GM03348 (cell line): ENCODE results near the gene THSD4.

Source experiments
- DNase-seq: peaks from one replicate; pipeline ENCODE4 v3.0.0; 2012; ENCODE audit warnings: low spot score

The THSD4 gene

GRCh38 chr15:71784719-71785118 lies 669.4 kb downstream of the THSD4 start:
- no peak for DNase-seq

DNA sequence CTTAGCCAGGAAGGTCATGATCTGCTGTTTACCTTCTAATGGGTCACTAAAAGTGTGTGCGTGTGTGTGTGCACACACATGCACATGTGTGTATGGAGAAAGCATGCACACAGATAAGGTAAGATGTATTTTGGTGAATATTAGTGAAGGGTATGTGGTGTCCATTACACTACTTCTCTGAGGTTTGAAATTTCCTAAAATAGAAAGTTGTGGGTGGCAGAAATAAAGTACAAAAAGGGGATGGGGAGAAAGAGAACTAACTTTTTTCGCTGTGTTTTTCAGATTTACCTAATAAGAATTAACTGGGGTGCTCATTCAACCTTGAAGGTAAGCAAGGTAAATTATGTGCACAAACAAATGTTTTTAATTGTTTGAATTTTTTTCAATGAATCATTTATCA lies 670.7 kb downstream of the THSD4 start:
- no peak for DNase-seq

DNA sequence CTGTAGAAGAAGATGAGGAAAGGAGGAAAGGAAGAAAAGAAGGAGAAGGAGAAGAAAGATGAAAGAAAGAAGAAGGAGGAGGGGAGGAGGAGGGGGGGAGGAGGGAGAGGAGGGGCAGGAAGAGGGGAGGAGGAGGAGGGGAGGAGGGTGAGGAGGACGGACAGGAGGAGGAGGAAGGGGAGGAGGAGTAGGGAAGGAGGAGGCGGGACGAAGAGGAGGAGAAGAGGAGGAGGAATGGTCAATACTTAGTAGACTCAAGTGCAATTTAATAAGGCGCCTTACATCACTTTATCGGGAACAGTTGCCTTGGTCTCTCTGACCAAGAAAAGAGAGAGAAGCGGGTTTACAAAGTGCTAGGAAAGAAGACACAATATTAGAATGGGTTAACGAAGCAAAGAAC lies 671.4 kb downstream of the THSD4 start:
- DNase-seq, result no peak

DNA sequence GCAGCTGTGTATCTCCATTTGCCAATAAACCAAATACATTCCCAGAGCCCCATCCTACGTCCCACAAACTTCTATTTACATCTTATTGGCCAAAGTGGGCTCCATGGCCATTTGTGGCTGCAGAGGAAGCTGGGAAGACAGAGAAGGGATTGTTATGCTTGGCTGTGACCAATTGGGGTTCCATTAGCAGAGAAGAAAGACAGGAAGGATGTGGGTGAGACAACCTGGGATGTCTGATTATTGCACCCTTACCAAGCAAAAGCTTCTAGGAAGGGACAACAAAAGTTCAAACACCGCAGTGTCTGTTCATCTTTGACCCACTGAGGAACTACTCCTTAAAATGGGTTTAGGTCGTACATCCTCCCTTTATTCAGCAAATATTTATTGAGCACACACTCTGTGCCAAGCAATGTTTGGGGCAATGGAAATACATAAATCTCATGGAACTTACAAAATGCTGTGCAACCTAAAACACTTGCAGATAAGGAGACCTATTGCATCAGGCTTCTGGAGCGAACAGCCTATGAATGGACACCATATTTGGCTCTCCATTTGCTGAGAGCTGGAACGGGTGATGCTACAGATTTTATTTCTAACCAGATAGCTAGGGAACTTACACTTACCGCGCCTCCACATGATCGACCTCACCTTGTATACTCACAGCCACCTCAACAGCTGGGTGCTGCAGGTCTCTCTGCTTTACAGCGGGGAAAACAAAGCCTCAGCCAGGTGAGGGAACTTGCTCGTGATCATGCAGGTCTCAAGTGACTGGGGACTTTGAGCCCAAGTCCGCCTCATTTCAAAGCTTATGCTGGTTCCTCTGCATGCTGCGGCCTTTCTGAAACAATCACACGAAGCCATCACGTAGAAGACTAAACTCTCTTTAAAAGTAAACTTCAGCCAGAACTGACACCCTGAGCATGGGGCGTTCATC lies 673.6 kb downstream of the THSD4 start:
- DNase-seq, result no peak

- no peak for DNase-seq
Measured at GRCh38 chr15:71789616-71790015, 674.3 kb downstream of the THSD4 start.

- no peak for DNase-seq
Measured at GRCh38 chr15:71790081-71790480, 674.8 kb downstream of the THSD4 start.

DNA sequence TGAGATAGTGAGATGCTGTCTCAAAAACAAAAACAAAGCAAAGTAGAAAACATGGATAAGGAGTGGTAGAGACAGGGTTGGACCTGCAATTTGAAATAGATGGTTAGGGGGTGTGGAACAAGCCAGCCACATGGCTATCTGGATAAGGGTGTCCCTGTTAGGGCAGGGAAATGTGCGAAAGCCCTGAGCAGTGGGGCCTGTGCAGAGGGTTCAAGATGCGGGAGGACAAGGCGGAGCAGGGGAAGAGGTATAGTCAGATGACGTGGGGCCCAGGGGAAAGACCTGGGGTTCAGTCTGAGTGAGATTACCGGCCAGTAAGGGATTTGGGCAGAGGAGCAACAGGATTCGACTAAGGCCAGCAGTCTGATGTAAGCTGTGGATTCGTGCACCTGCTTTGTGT lies 676.7 kb downstream of the THSD4 start:
- no peak for DNase-seq

GRCh38 chr15:71792521-71792920 lies 677.2 kb downstream of the THSD4 start:
- peak; percentile 74 for DNase-seq

DNA sequence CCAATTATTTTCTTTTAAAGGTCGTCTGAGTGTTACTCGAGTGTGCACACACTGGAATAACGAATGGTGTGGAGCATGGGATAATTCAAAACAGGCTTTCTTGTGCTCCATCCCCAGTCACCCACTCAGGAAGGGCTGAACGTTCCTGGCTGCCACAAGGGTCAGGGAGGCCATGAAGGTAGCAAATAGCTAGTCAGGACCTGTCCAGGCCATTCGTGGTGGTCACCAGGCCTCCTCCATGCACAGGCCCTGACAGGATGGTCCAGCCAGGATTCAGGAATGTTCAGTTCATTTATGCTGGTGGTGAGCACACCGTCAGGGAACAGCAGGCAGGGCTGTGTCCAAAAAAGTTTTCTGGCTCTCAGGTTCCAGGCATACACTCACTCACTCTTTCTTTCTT lies 683.4 kb downstream of the THSD4 start:
- DNase-seq, result no peak

GRCh38 chr15:71800190-71800589 lies 684.9 kb downstream of the THSD4 start:
- no peak for DNase-seq

DNA sequence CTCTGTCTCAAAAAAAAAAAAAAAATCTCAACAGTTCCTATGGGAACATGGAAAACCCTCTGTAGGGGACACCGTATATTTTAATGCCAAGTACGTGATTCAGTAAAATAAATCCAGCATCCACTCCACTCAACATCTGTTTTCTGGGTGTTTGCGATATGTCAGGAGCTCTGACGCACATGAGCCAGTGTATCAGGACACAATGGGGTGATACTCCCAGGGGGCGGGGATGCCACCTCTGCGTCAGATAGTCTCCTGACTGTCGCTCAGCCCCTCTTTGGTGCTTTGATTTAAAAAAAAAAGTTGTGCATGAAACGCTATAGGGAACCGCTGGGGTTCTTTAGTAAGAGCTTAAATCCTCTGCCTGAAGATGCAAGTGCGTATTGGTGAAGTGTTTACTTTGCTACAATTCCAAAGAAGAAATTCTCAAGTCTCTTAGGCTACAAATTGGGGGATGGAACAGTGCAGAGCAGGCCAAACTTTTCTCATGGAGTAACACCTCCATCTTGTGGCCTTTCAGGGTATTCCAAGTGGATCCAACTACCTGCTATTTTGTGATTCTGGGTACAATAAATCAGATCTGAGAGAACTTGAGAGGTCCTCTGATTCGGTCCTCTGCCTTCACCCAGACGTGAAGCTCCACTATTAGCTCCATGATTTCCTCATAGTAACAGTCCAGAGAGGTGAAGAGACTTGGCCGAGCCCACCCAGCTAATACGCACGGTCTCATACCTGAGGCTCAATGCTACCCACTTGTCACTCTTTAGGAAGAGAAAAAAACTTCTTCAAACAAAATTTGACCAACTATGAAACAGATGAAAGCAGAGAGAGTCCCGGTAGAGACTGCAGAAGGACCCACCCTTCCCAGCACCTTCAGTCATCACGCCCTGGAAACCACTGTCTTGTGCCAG lies 685.8 kb downstream of the THSD4 start:
- peak; percentile 81 for DNase-seq

GRCh38 chr15:71801935-71802655 lies 686.8 kb downstream of the THSD4 start:
- DNase-seq, result no peak

DNA sequence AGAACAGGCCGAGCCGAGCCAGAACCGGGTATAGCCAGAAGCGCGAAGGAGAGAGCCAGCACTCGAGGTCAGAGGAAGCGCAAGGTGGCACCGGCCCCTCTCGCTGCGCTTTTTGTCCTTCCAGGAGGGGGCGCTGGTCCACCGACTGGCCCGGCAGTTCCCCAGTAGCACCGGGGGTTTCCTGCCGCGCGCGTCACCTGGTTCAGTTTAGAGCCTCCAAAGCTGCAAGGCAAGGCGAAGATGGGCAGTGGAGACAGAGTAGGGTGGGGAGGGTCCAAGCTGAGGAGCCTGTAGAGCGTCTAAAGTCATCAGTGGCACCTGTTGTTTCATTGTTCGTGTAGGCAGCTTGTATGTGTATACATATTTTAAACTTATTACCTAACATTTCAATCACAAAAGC lies 687.5 kb downstream of the THSD4 start:
- DNase-seq, result no peak

- DNase-seq, result no peak
Measured at GRCh38 chr15:71804226-71804625, 689.0 kb downstream of the THSD4 start.

DNA sequence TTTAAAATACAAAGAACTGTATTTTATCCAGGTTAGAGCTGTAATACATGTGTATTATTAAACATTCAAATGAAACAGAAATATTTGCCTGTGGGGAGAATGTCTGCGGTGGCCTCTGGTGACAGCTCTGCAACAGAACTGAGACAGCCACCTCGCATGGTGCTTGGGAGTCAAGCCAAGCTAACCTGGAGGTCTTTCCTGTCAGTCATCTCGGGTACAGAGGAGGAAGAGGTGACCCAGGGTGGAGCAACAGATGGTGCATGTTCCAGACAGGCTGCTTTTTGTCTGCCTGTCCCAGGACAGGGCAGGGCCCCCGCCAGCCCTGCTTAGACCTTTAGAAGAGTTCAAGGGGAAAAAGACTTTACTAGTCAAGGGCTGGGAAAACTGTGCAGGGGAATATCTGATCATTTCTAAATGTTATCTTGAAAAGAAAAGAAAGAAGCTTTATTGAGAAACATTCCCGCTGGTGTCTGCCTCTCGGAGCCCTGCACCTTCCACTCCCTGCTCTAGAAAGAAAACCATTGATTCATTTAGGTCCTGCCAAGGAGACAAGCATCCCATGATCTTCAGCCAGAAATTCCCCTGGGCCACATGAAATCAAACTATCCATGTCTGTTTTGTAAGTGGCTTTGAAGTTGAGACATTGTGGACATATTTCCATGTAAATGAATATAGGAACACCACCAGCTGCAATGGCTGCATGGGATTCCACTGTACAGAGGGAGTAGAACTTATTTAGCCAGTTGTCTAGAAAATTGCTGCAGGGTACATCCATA lies 689.6 kb downstream of the THSD4 start:
- no peak for DNase-seq

- DNase-seq, result peak; percentile 52
Measured at GRCh38 chr15:71806452-71806931, 691.2 kb downstream of the THSD4 start.

- no peak for DNase-seq
Measured at GRCh38 chr15:71807125-71807629, 691.9 kb downstream of the THSD4 start.

DNA sequence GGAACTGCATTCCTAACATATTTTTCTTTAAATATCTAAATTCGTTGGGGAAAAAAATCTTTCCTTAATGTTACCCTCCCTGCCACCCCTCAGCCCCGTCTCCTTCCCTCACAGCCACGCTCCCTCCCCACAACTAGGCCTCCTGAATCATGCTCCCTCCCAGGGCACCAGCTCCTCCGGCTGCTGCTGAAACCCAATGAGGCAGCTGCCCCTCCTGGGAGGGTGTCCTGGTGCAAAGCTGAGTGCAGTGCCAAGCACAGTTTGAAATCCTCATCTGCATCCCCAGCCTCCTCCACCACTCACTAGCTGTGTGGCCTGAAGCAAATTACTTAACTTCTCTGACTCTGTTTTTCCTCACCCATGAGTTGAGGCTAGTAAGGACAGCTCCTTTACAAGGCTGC lies 692.4 kb downstream of the THSD4 start:
- peak; percentile 59 for DNase-seq

DNA sequence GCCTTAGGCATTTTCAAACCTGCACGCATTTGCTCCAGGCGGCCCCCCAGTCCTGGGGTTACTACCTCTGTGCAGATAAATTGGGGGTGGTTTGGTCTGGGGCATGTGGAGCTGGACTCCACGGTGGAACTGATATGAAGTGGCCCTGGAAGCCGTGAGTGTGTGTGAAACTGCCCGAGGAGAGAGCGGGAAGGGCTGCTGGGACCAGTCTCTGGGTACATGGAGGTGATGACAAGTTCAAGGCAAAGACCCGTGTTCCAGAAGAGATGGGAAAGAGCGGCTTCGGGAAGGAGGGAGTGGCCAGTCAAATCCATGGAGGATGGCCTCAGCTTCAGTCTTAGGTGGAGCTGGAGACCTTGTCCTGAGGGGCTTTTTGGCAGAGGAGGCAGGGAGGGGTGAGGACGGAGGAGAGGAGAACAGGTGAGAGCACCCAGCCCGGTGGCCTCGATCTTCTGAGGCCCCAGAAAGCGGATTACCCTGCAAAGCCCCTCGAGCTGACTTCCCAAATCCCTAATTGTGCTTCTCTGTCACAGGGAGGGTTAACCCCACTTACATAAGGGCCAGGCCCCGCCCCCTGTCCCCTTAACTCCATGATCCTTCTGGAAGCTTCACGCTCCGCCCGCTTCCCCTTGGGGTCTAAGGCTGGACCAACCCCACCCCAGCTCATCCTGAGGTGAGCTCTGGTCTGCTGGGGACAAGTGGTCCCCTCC lies 693.2 kb downstream of the THSD4 start:
- DNase-seq, result no peak

DNA sequence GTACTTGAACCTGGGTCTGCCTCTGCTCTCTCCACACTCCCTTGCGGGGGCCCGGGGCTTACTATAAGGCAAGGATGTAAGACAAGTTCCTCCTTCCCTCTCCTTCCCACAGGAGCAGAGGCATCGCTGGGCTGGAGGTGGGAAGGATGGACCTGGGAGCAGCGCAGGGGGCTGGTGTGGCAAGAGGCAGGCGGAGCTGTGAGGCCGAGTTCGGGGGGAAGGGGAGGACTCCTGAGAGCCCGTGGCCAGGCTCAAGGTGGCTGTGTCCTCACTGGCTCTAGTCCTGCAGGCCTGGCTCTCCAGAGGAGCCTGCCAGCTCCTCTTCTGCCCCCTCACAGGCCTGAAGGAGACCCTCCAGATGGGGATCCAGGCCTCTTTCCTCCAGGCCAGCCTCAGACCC lies 694.1 kb downstream of the THSD4 start:
- no peak for DNase-seq
